ENCODE data around the gene ANXA11.

The ANXA11 gene

GRCh38 chr10:80196270-80196949 is 8.9 kb downstream of the ANXA11 start:
- no peaks in the 10 kb centered on the region for H3K27me3 ChIP-seq (ENCODE audit: control insufficient read depth, insufficient read depth, low read length)
- no peak overlapping the region for H3K4me3 ChIP-seq (ENCODE audit: low read depth, low read length)
- no peaks in the 10 kb centered on the region for H3K9me3 ChIP-seq (ENCODE audit: control insufficient read depth, insufficient read depth, low read length)
- H3K36me3 ChIP-seq (ENCODE audit: control insufficient read depth, insufficient read depth, low read length): no peaks in the 10 kb centered on the region
- peaks cover 3% of the 10 kb centered on the region for H3K4me1 ChIP-seq (ENCODE audit: control insufficient read depth, insufficient read depth, low read length)
- H3K9ac ChIP-seq (ENCODE audit: low read depth, low read length): no peak overlapping the region

GRCh38 chr10:80195046-80195574 is 10.2 kb downstream of the ANXA11 start:
- peaks cover 3% of the 10 kb centered on the region for H3K4me1 ChIP-seq (ENCODE audit: control insufficient read depth, insufficient read depth, low read length)

DNA sequence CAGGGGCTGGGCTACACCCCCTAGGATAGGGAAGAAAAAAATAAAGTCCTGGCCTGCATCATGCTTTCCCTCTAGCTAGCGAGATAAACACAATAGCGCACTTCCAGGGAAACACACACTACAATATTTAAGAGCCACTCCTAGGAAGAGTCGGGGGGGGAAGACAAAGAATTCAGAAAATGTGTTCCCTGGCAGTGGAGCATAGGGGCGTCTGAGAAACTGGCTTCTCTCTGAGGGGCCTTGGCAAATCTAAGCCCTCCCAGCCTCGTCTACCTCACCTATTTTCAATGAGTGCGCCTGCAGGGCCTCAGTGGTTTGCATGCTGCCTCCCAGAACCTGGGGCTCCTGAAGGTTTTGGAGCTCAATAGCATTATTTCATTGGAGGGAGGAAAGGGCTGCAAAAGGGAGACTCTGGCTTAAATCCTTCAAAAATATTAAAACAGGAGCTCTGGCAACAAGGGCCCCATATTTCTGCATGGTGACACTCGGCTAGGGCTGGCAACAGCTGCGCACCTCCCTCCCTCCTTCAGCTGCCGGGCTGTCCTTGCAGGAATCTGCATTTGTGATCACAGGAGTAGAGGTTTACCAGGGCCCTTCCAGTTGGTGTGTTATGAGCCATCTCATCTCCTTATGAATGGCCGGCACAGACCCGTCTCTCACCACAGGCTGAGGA is 10.8 kb downstream of the ANXA11 start:
- H3K9me3 ChIP-seq (ENCODE audit: control insufficient read depth, insufficient read depth, low read length): no peaks in the 10 kb centered on the region
- H3K36me3 ChIP-seq (ENCODE audit: control insufficient read depth, insufficient read depth, low read length): no peaks in the 10 kb centered on the region
- no peak overlapping the region for H3K4me3 ChIP-seq (ENCODE audit: low read depth, low read length)
- H3K9ac ChIP-seq (ENCODE audit: low read depth, low read length): no peak overlapping the region
- no peaks in the 10 kb centered on the region for H3K4me1 ChIP-seq (ENCODE audit: control insufficient read depth, insufficient read depth, low read length)
- H3K27me3 ChIP-seq (ENCODE audit: control insufficient read depth, insufficient read depth, low read length): no peaks in the 10 kb centered on the region

More at GRCh38 chr10:80195046-80195574, 10.2 kb downstream of the ANXA11 start:
- H3K9ac ChIP-seq (ENCODE audit: low read depth, low read length): no peak overlapping the region
- H3K4me3 ChIP-seq (ENCODE audit: low read depth, low read length): no peak overlapping the region
- H3K27me3 ChIP-seq (ENCODE audit: control insufficient read depth, insufficient read depth, low read length): no peaks in the 10 kb centered on the region
- H3K36me3 ChIP-seq (ENCODE audit: control insufficient read depth, insufficient read depth, low read length): no peaks in the 10 kb centered on the region
- no peaks in the 10 kb centered on the region for H3K9me3 ChIP-seq (ENCODE audit: control insufficient read depth, insufficient read depth, low read length)

DNA sequence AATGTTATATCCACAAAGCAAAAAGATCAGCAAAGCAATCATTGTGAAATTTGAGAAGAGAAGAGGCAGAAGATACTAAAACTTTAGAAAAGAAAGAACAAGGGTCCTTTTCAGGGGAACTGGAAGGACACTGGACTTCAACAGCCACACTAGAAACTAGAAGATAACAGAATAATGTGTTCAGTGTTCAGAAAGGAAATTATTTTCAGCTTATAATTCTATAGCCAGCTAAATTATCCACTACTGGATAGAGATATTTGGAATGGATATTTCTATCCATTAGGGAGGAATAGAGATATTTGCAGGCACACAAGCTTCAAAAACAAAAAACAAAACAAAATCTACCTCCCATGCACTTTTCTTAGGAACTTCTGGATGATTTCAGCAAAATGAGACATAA is 12.8 kb downstream of the ANXA11 start:
- Histone ChIP-seq H3K4me3 (ENCODE audit: low read depth, low read length) (no peak overlapping the region), H3K4me1 (ENCODE audit: control insufficient read depth, insufficient read depth, low read length) (no peaks in the 10 kb centered on the region)

DNA sequence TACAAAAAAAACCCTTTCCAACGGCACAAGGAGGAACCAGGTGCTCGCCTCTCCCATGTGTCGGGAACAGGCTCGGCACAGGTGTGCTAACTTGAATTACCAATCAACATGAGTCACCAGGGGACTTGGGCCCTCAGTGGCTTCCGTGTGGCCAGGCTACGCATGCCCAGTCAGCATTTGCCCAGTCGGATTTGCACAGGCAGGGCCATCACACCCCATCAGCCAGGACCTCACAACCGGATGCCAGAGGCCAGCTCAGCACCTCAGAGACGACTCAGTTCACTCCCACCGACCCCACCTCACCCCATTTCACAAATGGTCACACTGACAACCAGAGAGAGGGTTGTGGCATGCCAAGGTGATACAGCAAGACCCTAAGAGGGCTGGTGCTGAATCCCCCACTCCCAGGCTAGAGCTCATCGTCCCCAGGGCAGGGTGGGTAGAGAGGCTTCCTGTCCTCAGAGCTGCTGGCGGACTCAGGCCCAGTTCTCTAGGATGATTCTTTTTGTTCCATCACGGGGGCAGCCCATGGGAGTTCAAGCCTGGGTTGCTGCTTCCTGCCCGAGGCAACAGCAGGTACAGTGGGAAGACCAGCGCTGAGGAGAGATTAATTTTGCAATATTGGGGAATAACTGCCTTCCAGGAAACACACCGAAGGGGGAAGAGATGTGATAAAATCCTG is 13.6 kb downstream of the ANXA11 start:
- Histone ChIP-seq H3K36me3 (ENCODE audit: control insufficient read depth, insufficient read depth, low read length) (no peaks in the 10 kb centered on the region), H3K4me1 (ENCODE audit: control insufficient read depth, insufficient read depth, low read length) (no peaks in the 10 kb centered on the region), H3K9ac (ENCODE audit: low read depth, low read length) (peak overlapping the region; percentile 24), H3K9me3 (ENCODE audit: control insufficient read depth, insufficient read depth, low read length) (no peaks in the 10 kb centered on the region), H3K4me3 (ENCODE audit: low read depth, low read length) (no peak overlapping the region), H3K27me3 (ENCODE audit: control insufficient read depth, insufficient read depth, low read length) (no peaks in the 10 kb centered on the region)

More for the DNA sequence above, 12.8 kb downstream of the ANXA11 start:
- Histone ChIP-seq H3K27me3 (ENCODE audit: control insufficient read depth, insufficient read depth, low read length) (no peaks in the 10 kb centered on the region), H3K9me3 (ENCODE audit: control insufficient read depth, insufficient read depth, low read length) (no peaks in the 10 kb centered on the region), H3K36me3 (ENCODE audit: control insufficient read depth, insufficient read depth, low read length) (no peaks in the 10 kb centered on the region), H3K9ac (ENCODE audit: low read depth, low read length) (no peak overlapping the region)

GRCh38 chr10:80188713-80189112 is 16.6 kb downstream of the ANXA11 start:
- Histone ChIP-seq H3K4me3 (ENCODE audit: low read depth, low read length) (no peak overlapping the region), H3K27me3 (ENCODE audit: control insufficient read depth, insufficient read depth, low read length) (no peaks in the 10 kb centered on the region), H3K9ac (ENCODE audit: low read depth, low read length) (no peak overlapping the region), H3K36me3 (ENCODE audit: control insufficient read depth, insufficient read depth, low read length) (no peaks in the 10 kb centered on the region), H3K4me1 (ENCODE audit: control insufficient read depth, insufficient read depth, low read length) (no peaks in the 10 kb centered on the region), H3K9me3 (ENCODE audit: control insufficient read depth, insufficient read depth, low read length) (no peaks in the 10 kb centered on the region)

- Histone ChIP-seq H3K4me1 (ENCODE audit: control insufficient read depth, insufficient read depth, low read length) (no peaks in the 10 kb centered on the region), H3K27me3 (ENCODE audit: control insufficient read depth, insufficient read depth, low read length) (no peaks in the 10 kb centered on the region), H3K9me3 (ENCODE audit: control insufficient read depth, insufficient read depth, low read length) (no peaks in the 10 kb centered on the region), H3K4me3 (ENCODE audit: low read depth, low read length) (no peak overlapping the region), H3K36me3 (ENCODE audit: control insufficient read depth, insufficient read depth, low read length) (no peaks in the 10 kb centered on the region), H3K9ac (ENCODE audit: low read depth, low read length) (no peak overlapping the region)
Measured at GRCh38 chr10:80187465-80188409, 17.6 kb downstream of the ANXA11 start.

- Histone ChIP-seq H3K4me1 (ENCODE audit: control insufficient read depth, insufficient read depth, low read length) (no peaks in the 10 kb centered on the region), H3K36me3 (ENCODE audit: control insufficient read depth, insufficient read depth, low read length) (no peaks in the 10 kb centered on the region), H3K27me3 (ENCODE audit: control insufficient read depth, insufficient read depth, low read length) (no peaks in the 10 kb centered on the region), H3K4me3 (ENCODE audit: low read depth, low read length) (no peak overlapping the region), H3K9ac (ENCODE audit: low read depth, low read length) (no peak overlapping the region), H3K9me3 (ENCODE audit: control insufficient read depth, insufficient read depth, low read length) (no peaks in the 10 kb centered on the region)
Measured at GRCh38 chr10:80187060-80187459, 18.3 kb downstream of the ANXA11 start.

GRCh38 chr10:80186364-80187012 is 18.8 kb downstream of the ANXA11 start:
- Histone ChIP-seq H3K4me3 (ENCODE audit: low read depth, low read length) (no peak overlapping the region), H3K27me3 (ENCODE audit: control insufficient read depth, insufficient read depth, low read length) (no peaks in the 10 kb centered on the region), H3K9me3 (ENCODE audit: control insufficient read depth, insufficient read depth, low read length) (no peaks in the 10 kb centered on the region), H3K9ac (ENCODE audit: low read depth, low read length) (no peak overlapping the region), H3K4me1 (ENCODE audit: control insufficient read depth, insufficient read depth, low read length) (no peaks in the 10 kb centered on the region), H3K36me3 (ENCODE audit: control insufficient read depth, insufficient read depth, low read length) (no peaks in the 10 kb centered on the region)

- Histone ChIP-seq H3K27me3 (ENCODE audit: control insufficient read depth, insufficient read depth, low read length) (no peaks in the 10 kb centered on the region), H3K4me3 (ENCODE audit: low read depth, low read length) (no peak overlapping the region), H3K36me3 (ENCODE audit: control insufficient read depth, insufficient read depth, low read length) (no peaks in the 10 kb centered on the region), H3K9me3 (ENCODE audit: control insufficient read depth, insufficient read depth, low read length) (no peaks in the 10 kb centered on the region), H3K9ac (ENCODE audit: low read depth, low read length) (no peak overlapping the region), H3K4me1 (ENCODE audit: control insufficient read depth, insufficient read depth, low read length) (no peaks in the 10 kb centered on the region)
Measured at GRCh38 chr10:80185578-80186299, 19.6 kb downstream of the ANXA11 start.
